HCT116 (cell line): ENCODE results near the gene PXT1. TPM values are rescaled to one million over a fixed set of nuclear protein-coding genes. Genes with fewer than 3 reads are reported as not detected.

ENCODE experiments used
- ATAC-seq: fragments of 200-7000 bp; cut with Tn5 transposase; 2 replicates; pipeline ENCODE4 v1.9.1; 2020; ENCODE audit warnings: mild to moderate bottlenecking, moderate library complexity
- BruUV-seq: library from RNA; stranded (reverse); fragments of 400-500 nt; replicated peaks from 2 replicates; lab custom pipeline; 2021; lab: Mats Ljungman, UMichigan
- CTCF ChIA-PET: fragments of 300-600 bp; sonication (Branson Sonifier 250); formaldehyde crosslinking; loops from one replicate; lab custom pipeline; 2021; ENCODE audit warnings: antibody characterized with exemption; lab: Charles Lee
- POLR2A ChIA-PET: fragments of 300-600, 350-600 bp; sonication (Branson Sonifier 250); formaldehyde crosslinking; loops from one replicate; lab custom pipeline; 2021; ENCODE audit warnings: antibody characterized with exemption; lab: Charles Lee
- RAD21 ChIA-PET, 2 experiments: fragments of 300-600 bp; sonication (Branson Sonifier 250); formaldehyde crosslinking; loops; one replicate each; lab custom pipeline; 2023; ENCODE audit warnings: low total read pairs in 2 of 2; ENCODE audit not compliant: uncharacterized antibody in 2 of 2, unreplicated experiment in 2 of 2, low non-redundant PET in 1 of 2; lab: Charles Lee
- DNase-seq: peaks from one replicate; pipeline ENCODE4 v3.0.0-alpha.2; 2010; ENCODE audit warnings: low read depth, low spot score
- H2AFZ ChIP-seq: fragments of 200-600 bp; shearing (Covaris generic), sonication (generic); 2 replicates; pipeline ENCODE4 v1.6.1; 2017; ENCODE audit warnings: low read depth, mixed run types, mixed read lengths, antibody characterized with exemption, low read length; ENCODE audit not compliant: poor library complexity, severe bottlenecking
- H3K27ac ChIP-seq: 2 replicates; pipeline ENCODE4 v1.5.1; 2012; ENCODE audit warnings: low read depth, low read length
- H3K27me3 ChIP-seq: fragments of 200-600 bp; sonication (generic); 2 replicates; pipeline ENCODE4 v1.6.1; 2016; ENCODE audit warnings: mixed run types, low read length, mixed read lengths; ENCODE audit not compliant: insufficient read depth
- H3K36me3 ChIP-seq, 2 experiments: fragments of 200-500 bp in 1 of 2; fragments of 200-600 bp in 1 of 2; sonication (Bioruptor generic) in 1 of 2; sonication (generic) in 1 of 2; 2 replicates each; pipeline versions ENCODE4 v1.5.1 to v1.6.1; 2014 to 2016; ENCODE audit warnings: low read length in 2 of 2, inconsistent platforms in 1 of 2, mixed read lengths in 1 of 2, mixed run types in 1 of 2; ENCODE audit not compliant: insufficient read depth in 2 of 2, control insufficient read depth in 1 of 2
- H3K4me1 ChIP-seq, 2 experiments: fragments of 200-600 bp in 1 of 2; sonication (generic) in 1 of 2; 2 replicates each; pipeline versions ENCODE4 v1.5.1 to v1.6.1; 2012 to 2017; ENCODE audit warnings: low read length in 2 of 2, inconsistent platforms in 1 of 2, mild to moderate bottlenecking in 1 of 2, mixed read lengths in 1 of 2, mixed run types in 1 of 2, moderate library complexity in 1 of 2; ENCODE audit not compliant: insufficient read depth in 2 of 2, control insufficient read depth in 1 of 2
- H3K4me2 ChIP-seq: fragments of 200-600 bp; sonication (generic); 2 replicates; pipeline ENCODE4 v1.6.1; 2017; ENCODE audit warnings: mixed run types, low read length, mixed read lengths
- H3K4me3 ChIP-seq, 2 experiments: fragments of 200-600 bp in 1 of 2; sonication (generic) in 1 of 2; replicated peaks in 1 of 2; 2 replicates each; pipeline ENCODE4 v1.5.1; 2011 to 2016; ENCODE audit warnings: low read length in 2 of 2, control low read depth in 1 of 2, low read depth in 1 of 2, mild to moderate bottlenecking in 1 of 2, mixed read lengths in 1 of 2, mixed run types in 1 of 2
- H3K79me2 ChIP-seq: fragments of 200-600 bp; sonication (generic); 2 replicates; pipeline ENCODE4 v1.6.1; 2017; ENCODE audit warnings: mild to moderate bottlenecking, mixed run types, low read length, moderate library complexity, mixed read lengths; ENCODE audit not compliant: insufficient read depth
- H3K9ac ChIP-seq: fragments of 200-600 bp; sonication (generic); 2 replicates; pipeline ENCODE4 v1.6.1; 2016; ENCODE audit warnings: low read length, mixed read lengths
- H3K9me2 ChIP-seq: fragments of 200-600 bp; sonication (generic), shearing (Covaris generic); 2 replicates; pipeline ENCODE4 v1.6.1; 2017; ENCODE audit warnings: mixed run types, mild to moderate bottlenecking, moderate library complexity; ENCODE audit not compliant: insufficient read depth
- H3K9me3 ChIP-seq, 2 experiments: fragments of 200-500 bp in 1 of 2; fragments of 200-600 bp in 1 of 2; sonication (Bioruptor generic) in 1 of 2; sonication (generic) in 1 of 2; 2 replicates each; pipeline ENCODE4 v1.6.1; 2014 to 2017; ENCODE audit warnings: low read length in 2 of 2, mixed read lengths in 2 of 2, inconsistent platforms in 1 of 2, low read depth in 1 of 2, mild to moderate bottlenecking in 1 of 2, mixed run types in 1 of 2, moderate library complexity in 1 of 2; ENCODE audit not compliant: control insufficient read depth in 1 of 2, insufficient read depth in 1 of 2
- H4K20me1 ChIP-seq: fragments of 200-600 bp; sonication (generic), shearing (Covaris generic); 2 replicates; pipeline ENCODE4 v1.6.1; 2017; ENCODE audit warnings: mixed run types, mild to moderate bottlenecking, moderate library complexity; ENCODE audit not compliant: insufficient read depth
- CBX3 ChIP-seq: IDR thresholded peaks from 2 replicates; pipeline ENCODE4 v1.6.1; 2012; ENCODE audit warnings: low read depth
- EZH2 ChIP-seq: fragments of 200-600 bp; sonication (generic); IDR thresholded peaks from 2 replicates; pipeline ENCODE4 v1.6.1; 2017; ENCODE audit warnings: antibody characterized with exemption, mixed run types
- RAD21 ChIP-seq: IDR thresholded peaks from 2 replicates; pipeline ENCODE4 v1.6.1; 2012; ENCODE audit warnings: low read depth, mild to moderate bottlenecking
- SP1 ChIP-seq: IDR thresholded peaks from 2 replicates; pipeline ENCODE4 v1.6.1; 2012; ENCODE audit warnings: low read depth
- YY1 ChIP-seq: IDR thresholded peaks from 2 replicates; pipeline ENCODE4 v1.6.1; 2011; ENCODE audit warnings: low read length, low read depth, moderate library complexity, mild to moderate bottlenecking; ENCODE audit not compliant: insufficient replicate concordance; ENCODE audit errors: extremely low read depth
- ZFX ChIP-seq: fragments of 450-650 bp; IDR thresholded peaks from 2 replicates; pipeline ENCODE4 v1.6.1; 2017
- ZNF274 ChIP-seq: fragments of 200-500 bp; sonication (Bioruptor generic); IDR thresholded peaks from 2 replicates; pipeline ENCODE4 v1.6.1; 2014; ENCODE audit warnings: mild to moderate bottlenecking, low read depth, low read length, inconsistent platforms
- intact Hi-C: fragments of 100-400 bp; cut with micrococcal nuclease; formaldehyde crosslinking; loops from 2 replicates; pipeline ENCODE4 v1.10.0; 2022
- total RNA-seq: library from RNA; stranded (reverse); gene quantifications from one replicate; pipeline ENCODE4 v1.2.1, GENCODE V29; 2021; ENCODE audit not compliant: unreplicated experiment
- TF ChIP-seq, protein P1 (sequence below): IDR thresholded peaks from 2 replicates; pipeline ENCODE4 v1.6.1; 2012
- TF ChIP-seq, protein P2 (sequence below), 3 experiments: fragments of 200-600 bp in 1 of 3; sonication (generic) in 1 of 3; IDR thresholded peaks in 2 of 3; conservative IDR thresholded peaks in 1 of 3; 2 replicates each; pipeline ENCODE4 v1.5.1; 2012 to 2017; ENCODE audit warnings: low read depth in 2 of 3, low read length in 2 of 3, antibody characterized with exemption in 1 of 3, borderline replicate concordance in 1 of 3, control low read depth in 1 of 3, mild to moderate bottlenecking in 1 of 3, mixed read lengths in 1 of 3, mixed run types in 1 of 3, moderate library complexity in 1 of 3; ENCODE audit not compliant: insufficient read depth in 1 of 3

PXT1 gene
- total RNA-seq, 1 experiment from 2014 or later, result 0.17 TPM

GRCh38 chr6:36375644-36376155, 67.0 kb downstream of the PXT1 start:
- no peak for TF ChIP-seq EZH2
- no peak for TF ChIP-seq SP1
- TF ChIP-seq RAD21, result no peak
- TF ChIP-seq, protein P1, sequence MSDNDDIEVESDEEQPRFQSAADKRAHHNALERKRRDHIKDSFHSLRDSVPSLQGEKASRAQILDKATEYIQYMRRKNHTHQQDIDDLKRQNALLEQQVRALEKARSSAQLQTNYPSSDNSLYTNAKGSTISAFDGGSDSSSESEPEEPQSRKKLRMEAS, result no peak
- TF ChIP-seq, protein P2, sequence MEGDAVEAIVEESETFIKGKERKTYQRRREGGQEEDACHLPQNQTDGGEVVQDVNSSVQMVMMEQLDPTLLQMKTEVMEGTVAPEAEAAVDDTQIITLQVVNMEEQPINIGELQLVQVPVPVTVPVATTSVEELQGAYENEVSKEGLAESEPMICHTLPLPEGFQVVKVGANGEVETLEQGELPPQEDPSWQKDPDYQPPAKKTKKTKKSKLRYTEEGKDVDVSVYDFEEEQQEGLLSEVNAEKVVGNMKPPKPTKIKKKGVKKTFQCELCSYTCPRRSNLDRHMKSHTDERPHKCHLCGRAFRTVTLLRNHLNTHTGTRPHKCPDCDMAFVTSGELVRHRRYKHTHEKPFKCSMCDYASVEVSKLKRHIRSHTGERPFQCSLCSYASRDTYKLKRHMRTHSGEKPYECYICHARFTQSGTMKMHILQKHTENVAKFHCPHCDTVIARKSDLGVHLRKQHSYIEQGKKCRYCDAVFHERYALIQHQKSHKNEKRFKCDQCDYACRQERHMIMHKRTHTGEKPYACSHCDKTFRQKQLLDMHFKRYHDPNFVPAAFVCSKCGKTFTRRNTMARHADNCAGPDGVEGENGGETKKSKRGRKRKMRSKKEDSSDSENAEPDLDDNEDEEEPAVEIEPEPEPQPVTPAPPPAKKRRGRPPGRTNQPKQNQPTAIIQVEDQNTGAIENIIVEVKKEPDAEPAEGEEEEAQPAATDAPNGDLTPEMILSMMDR (IDR thresholded peaks at IDR 0.05 in 2 of 3, conservative IDR thresholded peaks at IDR 0.05 in 1 of 3; ENCODE audit: borderline replicate concordance in 1 of 3, insufficient read depth in 1 of 3, low read depth in 2 of 3, low read length in 2 of 3), result no peak
- no peak for TF ChIP-seq CBX3
- Histone ChIP-seq H3K27ac (no peak overlapping the region), H3K36me3 (no peaks in the 10 kb centered on the region), H4K20me1 (no peaks in the 10 kb centered on the region), H3K4me1 (no peaks in the 10 kb centered on the region), H3K9ac (no peak overlapping the region), H3K9me3 (no peaks in the 10 kb centered on the region), H3K79me2 (no peaks in the 10 kb centered on the region), H3K27me3 (no peaks in the 10 kb centered on the region), H3K9me2 (no peaks in the 10 kb centered on the region), H2AFZ (no peak overlapping the region), H3K4me3 (no peak overlapping the region), H3K4me2 (no peak overlapping the region)
- ATAC-seq (no peak), DNase-seq (no peak)
- intact Hi-C loops, result no loop called here
- ChIA-PET RAD21 (no interaction called here), POLR2A (no interaction called here), CTCF (no interaction called here)
- BruUV-seq, result no TSS peak

- no peak for ATAC-seq
These were observed 67.7 kb downstream of the PXT1 start for GRCh38 chr6:36374972-36375371.

More at GRCh38 chr6:36374972-36375371, 67.7 kb downstream of the PXT1 start:
- no peak overlapping the region for H3K27ac ChIP-seq
- RAD21 ChIA-PET, result interaction anchor here in 1 of 2 experiments (1.1 kb wide), 1 partner anchor 12 kb away, joined by 4 read pairs; no protein-coding TSS in a partner anchor
- H3K4me1 ChIP-seq, result no peaks in the 10 kb centered on the region
- no peak for TF ChIP-seq ZNF274
- TF ChIP-seq ZFX, result no peak
- TF ChIP-seq, protein P2 (IDR thresholded peaks at IDR 0.05 in 2 of 3, conservative IDR thresholded peaks at IDR 0.05 in 1 of 3; ENCODE audit: borderline replicate concordance in 1 of 3, insufficient read depth in 1 of 3, low read depth in 2 of 3, low read length in 2 of 3), result no peak
- no peak for TF ChIP-seq RAD21
- TF ChIP-seq YY1, result no peak
- CTCF ChIA-PET, result no interaction called here
- H3K9me3 ChIP-seq, result no peaks in the 10 kb centered on the region
- H3K9me2 ChIP-seq, result no peaks in the 10 kb centered on the region
- no peak overlapping the region for H3K4me2 ChIP-seq
- no peaks in the 10 kb centered on the region for H3K36me3 ChIP-seq
- no peaks in the 10 kb centered on the region for H3K79me2 ChIP-seq
- BruUV-seq, result no TSS peak
- intact Hi-C loops, result no loop called here
- DNase-seq, result no peak
- H4K20me1 ChIP-seq, result no peaks in the 10 kb centered on the region
- no peak overlapping the region for H2AFZ ChIP-seq
- H3K9ac ChIP-seq, result no peak overlapping the region
- H3K27me3 ChIP-seq, result no peaks in the 10 kb centered on the region
- POLR2A ChIA-PET, result no interaction called here
- no peak overlapping the region for H3K4me3 ChIP-seq
